ENCODE data around the gene DAGLA. TPM values are rescaled to one million over a fixed set of nuclear protein-coding genes. Genes with fewer than 3 reads are reported as not detected.
A peak's percentile ranks its signal among the peaks of the same experiment; 100 is the strongest.

The DAGLA gene
- total RNA-seq, 1 donor from 2014 or later, result 4.3 TPM

DNA sequence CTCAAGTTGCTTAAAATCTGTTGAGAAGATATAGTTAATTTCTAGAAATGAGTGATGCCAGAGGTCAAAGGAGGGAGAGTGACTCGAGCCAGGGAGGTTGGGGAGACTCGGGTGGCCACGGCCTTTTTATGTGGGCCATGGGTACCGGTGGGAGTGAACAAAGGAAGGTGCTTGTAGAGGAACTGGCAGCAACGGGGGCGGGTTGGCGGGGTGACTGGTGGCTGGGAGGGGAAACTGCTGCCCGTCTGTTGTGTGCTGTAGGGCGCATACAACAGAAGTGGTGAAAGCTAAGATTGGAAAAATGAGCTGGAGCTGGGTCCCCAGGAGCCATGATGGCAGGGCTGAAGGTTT is 5.4 kb downstream of the DAGLA start:
- ATAC-seq (no peak), DNase-seq (ENCODE audit: missing footprints) (peak; percentile 16)
- intact Hi-C loops (cut with DNase I), result no loop called here

DNA sequence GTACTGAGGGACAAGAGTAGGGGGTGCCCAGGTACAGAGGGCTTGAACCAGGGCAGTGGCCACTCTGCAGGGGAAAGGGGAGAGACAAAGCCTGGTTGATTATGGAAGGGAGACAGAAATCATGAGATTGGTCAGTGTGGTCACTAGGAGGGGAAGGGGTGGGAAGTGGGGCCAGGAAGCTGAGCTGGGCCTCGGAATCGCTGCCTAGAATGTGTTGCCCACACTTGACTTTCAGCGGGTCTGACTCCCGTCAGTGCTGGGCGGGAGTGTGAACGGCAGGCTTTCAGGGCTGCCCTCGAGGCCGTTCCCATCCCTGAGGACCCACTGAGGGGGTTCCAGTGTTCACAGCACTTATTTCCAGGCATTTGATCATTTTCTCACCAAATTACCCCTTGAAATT is 5.9 kb downstream of the DAGLA start:
- intact Hi-C loops (cut with DNase I), result no loop called here
- peak; percentile 27 for DNase-seq (ENCODE audit: missing footprints)
- no peak for ATAC-seq

- ATAC-seq (no peak), DNase-seq (ENCODE audit: missing footprints) (peak; percentile 5)
- intact Hi-C loops (cut with DNase I), result no loop called here
Measured at GRCh38 chr11:61686469-61686868, 6.3 kb downstream of the DAGLA start.

DNA sequence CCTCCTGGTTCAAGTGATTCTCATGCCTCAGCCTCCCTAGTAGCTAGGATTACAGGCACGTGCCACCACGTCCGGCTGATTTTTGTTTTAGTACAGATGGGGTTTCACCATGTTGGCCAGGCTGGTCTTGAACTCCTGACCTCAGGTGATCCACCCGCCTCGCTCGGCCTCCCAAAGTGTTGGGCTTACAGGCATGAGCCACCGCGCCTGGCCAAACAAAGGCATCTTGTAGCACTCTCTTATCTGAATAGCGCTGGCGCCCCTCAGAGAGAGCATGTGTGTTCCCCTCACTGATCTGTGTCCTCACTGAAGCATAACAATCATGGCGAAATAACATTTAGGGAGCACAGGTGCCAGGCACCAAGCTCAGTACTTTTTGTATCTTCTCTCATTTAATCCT is 7.2 kb downstream of the DAGLA start:
- peak; percentile 60 for DNase-seq (ENCODE audit: missing footprints)
- ATAC-seq, result no peak
- intact Hi-C loops (cut with DNase I), result no loop called here

- DNase-seq (ENCODE audit: missing footprints) (peak; percentile 88), ATAC-seq (peak; percentile 93)
- intact Hi-C loops (cut with DNase I), result no loop called here
Measured at GRCh38 chr11:61688365-61689163, 8.4 kb downstream of the DAGLA start.

- ATAC-seq, result no peak
Measured at GRCh38 chr11:61689164-61689496, 8.9 kb downstream of the DAGLA start.

DNA sequence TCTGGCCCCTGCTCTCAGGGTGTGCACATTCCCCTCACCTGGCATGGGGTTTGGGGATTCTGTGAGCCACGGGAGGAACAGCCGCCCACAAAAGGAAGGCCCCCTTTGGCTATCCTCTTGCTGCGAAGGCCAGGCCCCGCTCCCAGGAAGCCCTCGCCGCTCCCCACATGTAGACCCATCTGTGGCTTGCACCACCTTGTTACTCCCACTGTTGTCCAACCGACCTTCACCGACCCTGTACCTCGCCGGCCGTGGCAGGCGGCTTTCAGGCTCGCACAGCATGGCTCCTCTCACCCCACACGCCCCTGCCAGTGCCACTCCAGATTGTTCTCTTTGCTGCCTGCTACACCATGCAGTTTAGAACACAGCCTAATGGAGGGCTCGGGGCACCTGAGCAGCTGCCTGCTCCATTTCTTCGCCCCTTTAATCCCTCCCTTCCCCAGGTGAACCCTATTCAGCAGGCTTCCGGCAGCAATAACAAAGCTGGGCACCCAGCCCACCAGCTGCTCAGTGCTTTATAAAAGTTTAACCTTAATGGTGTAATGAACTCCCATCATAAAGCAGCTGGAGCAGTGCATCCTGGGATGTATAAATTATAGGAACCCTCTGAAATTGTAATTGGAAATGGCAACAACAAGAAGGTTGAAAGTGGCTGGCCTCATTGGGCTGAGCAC is 10.7 kb downstream of the DAGLA start:
- peak; percentile 15 for DNase-seq (ENCODE audit: missing footprints)
- no peak for ATAC-seq
- intact Hi-C loops (cut with DNase I), result no loop called here

More at GRCh38 chr11:61689164-61689496, 8.9 kb downstream of the DAGLA start:
- no peak for DNase-seq (ENCODE audit: missing footprints)
- intact Hi-C loops (cut with DNase I), result no loop called here

DNA sequence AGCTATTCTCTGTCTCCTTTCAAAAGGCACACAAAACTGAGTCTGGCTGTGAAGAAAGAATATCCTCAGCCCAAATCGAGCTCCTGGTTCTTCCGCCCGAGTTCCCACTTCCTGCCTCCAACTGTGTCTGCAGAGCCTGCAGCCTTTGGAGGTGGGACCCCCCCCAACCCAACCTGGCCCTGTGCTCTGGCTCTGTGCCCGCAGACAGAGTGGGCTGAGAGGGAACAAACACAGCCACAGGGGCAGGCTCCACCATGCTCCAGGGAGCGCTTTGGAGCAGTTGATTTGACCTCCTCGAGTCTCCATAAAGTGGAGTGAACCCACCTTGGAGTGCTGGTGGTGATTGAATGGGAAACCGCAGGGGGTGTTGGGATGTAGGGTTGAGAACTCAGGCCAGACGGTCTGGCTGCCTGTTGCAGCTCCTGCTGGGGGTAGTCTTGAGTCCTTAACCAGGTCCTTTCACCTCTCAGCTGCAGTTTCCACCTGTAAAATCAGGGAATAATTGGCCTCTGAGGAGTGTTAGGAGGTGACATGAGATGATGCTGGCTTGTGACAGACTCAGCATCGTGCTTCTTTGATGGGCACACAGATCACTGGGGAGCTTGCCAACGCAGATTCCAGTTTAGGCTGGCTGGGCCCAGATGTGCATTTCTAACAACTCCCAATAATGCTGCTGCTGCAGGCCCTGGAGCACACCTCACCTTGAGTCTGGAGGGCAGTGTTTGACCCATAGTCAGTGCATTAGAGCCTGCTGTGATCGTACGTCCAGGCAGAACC is 11.4 kb downstream of the DAGLA start:
- DNase-seq (ENCODE audit: missing footprints), result peak; percentile 28
- intact Hi-C loops (cut with DNase I), result no loop called here
- ATAC-seq, result no peak

GRCh38 chr11:61693922-61694601 is 13.9 kb downstream of the DAGLA start:
- intact Hi-C loops (cut with DNase I), result no loop called here
- ATAC-seq (no peak), DNase-seq (ENCODE audit: missing footprints) (no peak)

- no peak for DNase-seq (ENCODE audit: missing footprints)
- intact Hi-C loops (cut with DNase I), result no loop called here
- no peak for ATAC-seq
Measured at GRCh38 chr11:61694602-61694939, 14.4 kb downstream of the DAGLA start.

DNA sequence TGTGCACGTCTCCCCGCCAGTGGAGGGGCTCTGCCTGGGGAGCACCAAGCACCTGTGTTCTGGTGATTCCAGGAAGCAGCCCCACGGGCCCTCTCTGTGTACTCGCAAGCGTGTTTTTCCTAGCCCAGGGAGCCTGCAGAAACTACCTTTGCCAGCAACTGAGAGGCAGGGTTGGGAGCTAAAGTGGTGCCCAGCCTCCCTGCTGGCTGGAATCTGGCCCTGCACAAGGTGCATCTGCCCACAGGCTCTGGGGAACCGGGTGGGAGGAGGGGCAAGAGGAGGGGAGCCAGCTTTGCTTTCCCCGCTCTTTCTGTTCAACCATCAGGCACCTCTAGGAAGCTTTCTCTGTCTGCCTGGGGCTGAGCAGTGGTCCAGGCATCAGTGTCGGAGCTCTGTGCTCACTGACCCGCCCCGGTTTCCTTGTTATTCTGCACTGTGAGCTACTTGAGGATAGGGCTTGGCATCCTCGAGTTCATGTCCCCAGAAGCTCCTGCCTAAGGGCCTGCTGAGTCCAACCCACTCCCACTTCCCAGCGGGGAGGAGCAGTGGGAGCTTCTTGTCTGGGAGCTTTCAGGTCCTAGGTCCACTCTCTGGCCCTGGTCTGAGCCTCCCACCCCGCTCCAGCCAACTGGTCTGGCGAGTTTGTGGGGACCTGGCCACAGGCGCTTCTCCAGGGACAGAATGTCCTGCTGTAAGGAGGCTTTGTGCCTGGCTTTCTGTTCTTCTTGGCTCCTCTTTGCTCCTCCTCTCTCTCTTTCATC is 14.9 kb downstream of the DAGLA start:
- ATAC-seq (peak; percentile 67), DNase-seq (ENCODE audit: missing footprints) (peak; percentile 83)
- intact Hi-C loops (cut with DNase I), result loop anchor here (5.0 kb wide), 1 partner anchor 37 kb away; no protein-coding TSS in a partner anchor

GRCh38 chr11:61695917-61696316 is 15.7 kb downstream of the DAGLA start:
- intact Hi-C loops (cut with DNase I), result loop anchor here (5.0 kb wide), 1 partner anchor 36 kb away; no protein-coding TSS in a partner anchor
- ATAC-seq, result peak; percentile 73
- peak; percentile 80 for DNase-seq (ENCODE audit: missing footprints)

GRCh38 chr11:61696602-61697001 is 16.4 kb downstream of the DAGLA start:
- ATAC-seq (no peak), DNase-seq (ENCODE audit: missing footprints) (no peak)
- intact Hi-C loops (cut with DNase I), result loop anchor here (5.0 kb wide), 1 partner anchor 36 kb away; no protein-coding TSS in a partner anchor

- DNase-seq (ENCODE audit: missing footprints) (no peak), ATAC-seq (no peak)
- intact Hi-C loops (cut with DNase I), result loop anchor here (5.0 kb wide), 1 partner anchor 35 kb away; no protein-coding TSS in a partner anchor
Measured at GRCh38 chr11:61697078-61697502, 16.9 kb downstream of the DAGLA start.

DNA sequence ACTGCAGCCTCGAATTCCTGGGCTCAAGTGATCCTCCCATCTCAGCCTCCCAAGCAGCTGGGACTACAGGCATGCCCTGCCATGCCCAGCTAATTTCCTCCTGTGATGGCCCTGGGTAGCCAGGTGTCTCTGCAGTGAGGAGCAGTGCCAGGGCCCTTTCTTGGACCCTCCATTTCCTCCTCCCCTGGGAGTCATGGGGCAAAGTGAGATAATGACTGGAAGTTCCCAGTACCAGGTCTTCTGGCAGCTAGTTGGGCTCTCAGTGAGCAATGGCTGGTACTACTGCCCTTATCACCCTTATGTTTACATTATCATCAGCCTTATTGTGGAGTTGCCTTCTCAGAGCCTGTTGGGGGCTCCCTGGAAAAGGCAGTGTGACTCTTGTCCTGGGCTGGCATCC is 17.6 kb downstream of the DAGLA start:
- no peak for ATAC-seq
- no peak for DNase-seq (ENCODE audit: missing footprints)
- intact Hi-C loops (cut with DNase I), result loop anchor here (5.0 kb wide), 1 partner anchor 35 kb away; no protein-coding TSS in a partner anchor

DNA sequence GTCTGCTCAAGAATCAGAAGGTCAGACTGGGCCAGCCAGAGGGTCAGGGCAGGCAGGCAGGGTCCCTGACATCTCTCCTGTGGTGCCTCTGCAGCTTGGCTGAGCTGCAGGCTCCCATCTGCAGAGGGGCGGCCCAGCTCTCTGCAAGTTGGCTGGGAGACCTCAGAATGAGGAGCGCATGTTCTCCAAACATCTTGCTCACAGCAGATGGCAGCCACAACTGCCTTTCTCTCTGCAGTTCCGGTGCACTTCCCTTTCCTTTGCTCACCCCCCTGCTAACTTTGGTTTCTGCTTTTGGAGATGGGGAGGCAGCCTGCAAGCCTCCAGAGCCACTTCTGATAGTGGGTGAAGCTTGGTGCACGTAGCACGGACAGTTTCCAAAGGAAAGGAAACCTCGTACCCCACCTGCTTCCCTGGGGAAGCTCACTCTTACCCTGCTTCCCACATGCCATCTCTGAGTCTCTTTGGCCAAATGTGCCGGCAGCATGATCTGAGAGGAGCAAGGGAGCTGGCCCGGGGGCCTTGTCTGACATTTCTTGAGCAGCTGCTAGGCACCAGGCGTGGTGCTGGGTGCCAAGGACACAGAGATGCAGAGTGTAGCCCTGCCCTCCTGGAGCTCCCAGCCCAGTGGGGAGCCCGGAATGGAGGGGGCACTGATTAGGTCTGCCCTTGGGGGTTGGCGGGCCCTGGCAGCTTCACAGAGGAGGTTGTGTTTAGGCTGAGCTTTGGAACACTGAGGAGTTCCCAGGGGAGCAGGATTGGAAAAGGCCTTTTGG is 18.2 kb downstream of the DAGLA start:
- ATAC-seq (no peak), DNase-seq (ENCODE audit: missing footprints) (no peak)
- intact Hi-C loops (cut with DNase I), result loop anchor here (5.0 kb wide), 1 partner anchor 34 kb away; no protein-coding TSS in a partner anchor

- ATAC-seq, result peak; percentile 49
- no peak for DNase-seq (ENCODE audit: missing footprints)
- intact Hi-C loops (cut with DNase I), result loop anchor here (5.0 kb wide), 1 partner anchor 33 kb away; no protein-coding TSS in a partner anchor
Measured at GRCh38 chr11:61699737-61700160, 19.6 kb downstream of the DAGLA start.
